Measurements from ENCODE around the gene POU2AF3. TPM values are rescaled to one million over a fixed set of nuclear protein-coding genes. Genes with fewer than 3 reads are reported as not detected.

Gene POU2AF3
- total RNA-seq, 1 experiment from 2014 or later: not detected

- DNase-seq (ENCODE audit: low read depth): no peak
Measured at GRCh38 chr11:111352935-111353710, 54.8 kb downstream of the POU2AF3 start.

- no peak for DNase-seq (ENCODE audit: low read depth)
Measured at GRCh38 chr11:111353776-111354600, 55.6 kb downstream of the POU2AF3 start.

- DNase-seq (ENCODE audit: low read depth): no peak
Measured at GRCh38 chr11:111354601-111354891, 56.2 kb downstream of the POU2AF3 start.

- no peak for DNase-seq (ENCODE audit: low read depth)
Measured at GRCh38 chr11:111355101-111355500, 56.8 kb downstream of the POU2AF3 start.

GRCh38 chr11:111355956-111356659, 57.8 kb downstream of the POU2AF3 start:
- no peak for DNase-seq (ENCODE audit: low read depth)

GRCh38 chr11:111356660-111357048, 58.3 kb downstream of the POU2AF3 start:
- DNase-seq (ENCODE audit: low read depth): no peak

GRCh38 chr11:111357150-111358037, 59.0 kb downstream of the POU2AF3 start:
- DNase-seq (ENCODE audit: low read depth): no peak

Other genes with a start within 250 kb of the POU2AF3 start
- not detected in 2 replicates for gene POU2AF2, start 52.8 kb upstream of the POU2AF3 start, total RNA-seq (2014; rRNA removed; shearing (Covaris generic))
- gene POU2AF1, start 80.7 kb downstream of the POU2AF3 start, total RNA-seq (2014; rRNA removed; shearing (Covaris generic)): not detected in 2 replicates
- not detected in 2 replicates for gene BTG4, start 213.8 kb downstream of the POU2AF3 start, total RNA-seq (2014; rRNA removed; shearing (Covaris generic))
- gene HOATZ, start 216.2 kb downstream of the POU2AF3 start, total RNA-seq (2014; rRNA removed; shearing (Covaris generic)): not detected in 2 replicates
- 108 and 113 TPM in 2 replicates for gene LAYN, start 242.2 kb downstream of the POU2AF3 start, total RNA-seq (2014; rRNA removed; shearing (Covaris generic))

Data from M059J (cell line).